Stimulated activated effector memory CD8-positive, alpha-beta T cell treated with anti-CD3 and anti-CD28 coated beads, Interleukin-12 subunit alpha, Interleukin-12 subunit beta, amount 100 ng/mL, for 72 hours (primary cell): ENCODE results near the gene ING4.

ENCODE experiments used
- ATAC-seq: fragments of 150-1000 bp; cut with Tn5 transposase; 2 replicates; pipeline ENCODE4 v1.10.0; 2021
- DNase-seq, 2 donors: peaks; one replicate each; pipeline ENCODE4 v3.0.0; 2021 to 2022; ENCODE audit warnings: low spot score in 2 of 2
- H3K27ac Mint-ChIP-seq: one replicate; pipeline ENCODE4 v1.8.0; 2022; ENCODE audit warnings: mild to moderate bottlenecking, mixed read lengths
- H3K36me3 Mint-ChIP-seq: one replicate; pipeline ENCODE4 v1.8.0; 2022; ENCODE audit warnings: mild to moderate bottlenecking, mixed read lengths
- H3K4me1 Mint-ChIP-seq: one replicate; pipeline ENCODE4 v1.8.0; 2022; ENCODE audit warnings: mixed read lengths
- H3K4me3 Mint-ChIP-seq: one replicate; pipeline ENCODE4 v1.8.0; 2022; ENCODE audit warnings: mild to moderate bottlenecking, mixed read lengths
- H3K9me3 Mint-ChIP-seq: one replicate; pipeline ENCODE4 v1.8.0; 2022; ENCODE audit warnings: mixed read lengths

Gene ING4

GRCh38 chr12:6632026-6632983 lies 30.6 kb downstream of the ING4 start:
- ATAC-seq (peak; percentile 69), DNase-seq (peak in 1 of 2 donors; percentile 68)
- peak overlapping the region; percentile 86 for H3K4me3 Mint-ChIP-seq
- H3K9me3 Mint-ChIP-seq: no peaks in the 10 kb centered on the region
- H3K36me3 Mint-ChIP-seq: peaks cover 42% of the 10 kb centered on the region
- H3K4me1 Mint-ChIP-seq: peaks cover 67% of the 10 kb centered on the region
- peak overlapping the region; percentile 96 for H3K27ac Mint-ChIP-seq

- DNase-seq (no peak), ATAC-seq (no peak)
- H3K9me3 Mint-ChIP-seq: no peaks in the 10 kb centered on the region
- peaks cover 46% of the 10 kb centered on the region for H3K36me3 Mint-ChIP-seq
- peak overlapping the region; percentile 86 for H3K4me3 Mint-ChIP-seq
- H3K4me1 Mint-ChIP-seq: peaks cover 72% of the 10 kb centered on the region
- H3K27ac Mint-ChIP-seq: peak overlapping the region; percentile 96
Measured at GRCh38 chr12:6631549-6631961, 31.4 kb downstream of the ING4 start.

GRCh38 chr12:6630736-6631135 lies 32.2 kb downstream of the ING4 start:
- H3K4me3 Mint-ChIP-seq: peak overlapping the region; percentile 86
- H3K9me3 Mint-ChIP-seq: no peaks in the 10 kb centered on the region
- DNase-seq (no peak), ATAC-seq (no peak)
- H3K4me1 Mint-ChIP-seq: peaks cover 67% of the 10 kb centered on the region
- H3K36me3 Mint-ChIP-seq: peaks cover 49% of the 10 kb centered on the region
- peak overlapping the region; percentile 96 for H3K27ac Mint-ChIP-seq

- ATAC-seq (peak; percentile 63), DNase-seq (no peak)
- Mint-ChIP-seq H3K9me3 (no peaks in the 10 kb centered on the region), H3K36me3 (peaks cover 66% of the 10 kb centered on the region), H3K4me3 (peak overlapping the region; percentile 66), H3K4me1 (peaks cover 45% of the 10 kb centered on the region), H3K27ac (peak overlapping the region; percentile 70)
Measured at GRCh38 chr12:6627616-6628015, 35.3 kb downstream of the ING4 start.

GRCh38 chr12:6626654-6627283 lies 36.1 kb downstream of the ING4 start:
- Mint-ChIP-seq H3K9me3 (no peaks in the 10 kb centered on the region), H3K36me3 (peaks cover 61% of the 10 kb centered on the region), H3K4me3 (peak overlapping the region; percentile 66), H3K4me1 (peaks cover 36% of the 10 kb centered on the region), H3K27ac (peak overlapping the region; percentile 70)
- ATAC-seq (peak; percentile 64), DNase-seq (no peak)

- Mint-ChIP-seq H3K36me3 (peaks cover 56% of the 10 kb centered on the region), H3K27ac (no peak overlapping the region), H3K4me3 (peak overlapping the region; percentile 29), H3K9me3 (no peaks in the 10 kb centered on the region), H3K4me1 (peaks cover 9% of the 10 kb centered on the region)
- DNase-seq (no peak), ATAC-seq (no peak)
Measured at GRCh38 chr12:6620885-6621274, 42.0 kb downstream of the ING4 start.

GRCh38 chr12:6620137-6620884 lies 42.6 kb downstream of the ING4 start:
- ATAC-seq (peak; percentile 57), DNase-seq (no peak)
- Mint-ChIP-seq H3K4me3 (peak overlapping the region; percentile 29), H3K9me3 (no peaks in the 10 kb centered on the region), H3K36me3 (peaks cover 53% of the 10 kb centered on the region), H3K27ac (no peak overlapping the region), H3K4me1 (peaks cover 12% of the 10 kb centered on the region)

- H3K27ac Mint-ChIP-seq: peak overlapping the region; percentile 82
- ATAC-seq (no peak), DNase-seq (no peak)
Measured at GRCh38 chr12:6618483-6619225, 44.3 kb downstream of the ING4 start.

GRCh38 chr12:6615802-6616201 lies 47.1 kb downstream of the ING4 start:
- peak overlapping the region; percentile 90 for H3K27ac Mint-ChIP-seq
- peaks cover 52% of the 10 kb centered on the region for H3K4me1 Mint-ChIP-seq
- H3K9me3 Mint-ChIP-seq: no peaks in the 10 kb centered on the region
- DNase-seq (no peak), ATAC-seq (no peak)
- no peak overlapping the region for H3K4me3 Mint-ChIP-seq
- H3K36me3 Mint-ChIP-seq: peaks cover 35% of the 10 kb centered on the region

More at GRCh38 chr12:6618483-6619225, 44.3 kb downstream of the ING4 start:
- H3K4me1 Mint-ChIP-seq: peaks cover 24% of the 10 kb centered on the region
- H3K4me3 Mint-ChIP-seq: no peak overlapping the region
- peaks cover 47% of the 10 kb centered on the region for H3K36me3 Mint-ChIP-seq
- no peaks in the 10 kb centered on the region for H3K9me3 Mint-ChIP-seq

- DNase-seq (no peak), ATAC-seq (no peak)
- Mint-ChIP-seq H3K9me3 (no peaks in the 10 kb centered on the region), H3K4me1 (peaks cover 55% of the 10 kb centered on the region), H3K36me3 (peaks cover 29% of the 10 kb centered on the region), H3K27ac (peak overlapping the region; percentile 71), H3K4me3 (no peak overlapping the region)
Measured at GRCh38 chr12:6614513-6615172, 48.3 kb downstream of the ING4 start.

- ATAC-seq (peak; percentile 49), DNase-seq (peak in 1 of 2 donors; percentile 62)
- Mint-ChIP-seq H3K9me3 (no peaks in the 10 kb centered on the region), H3K4me3 (peak overlapping the region; percentile 27), H3K27ac (peak overlapping the region; percentile 71), H3K4me1 (peaks cover 55% of the 10 kb centered on the region), H3K36me3 (peaks cover 24% of the 10 kb centered on the region)
Measured at GRCh38 chr12:6613776-6614512, 49.0 kb downstream of the ING4 start.

GRCh38 chr12:6613015-6613775 lies 49.7 kb downstream of the ING4 start:
- H3K27ac Mint-ChIP-seq: peak overlapping the region; percentile 71

GRCh38 chr12:6612652-6613014 lies 50.3 kb downstream of the ING4 start:
- Mint-ChIP-seq H3K9me3 (no peaks in the 10 kb centered on the region), H3K36me3 (peaks cover 13% of the 10 kb centered on the region), H3K4me1 (peaks cover 49% of the 10 kb centered on the region), H3K4me3 (peak overlapping the region; percentile 27), H3K27ac (peak overlapping the region; percentile 71)
- no peak for DNase-seq
- ATAC-seq: no peak

More at GRCh38 chr12:6613015-6613775, 49.7 kb downstream of the ING4 start:
- no peak for ATAC-seq
- Mint-ChIP-seq H3K36me3 (peaks cover 17% of the 10 kb centered on the region), H3K4me1 (peaks cover 55% of the 10 kb centered on the region), H3K4me3 (peak overlapping the region; percentile 27), H3K9me3 (no peaks in the 10 kb centered on the region)
- peak in 1 of 2 donors; percentile 62 for DNase-seq
